Tibial nerve (tissue), 4 donors: ENCODE results near the gene DHX58. TPM values are rescaled to one million over a fixed set of nuclear protein-coding genes. Genes with fewer than 3 reads are reported as not detected.
A peak's percentile ranks its signal among the peaks of the same experiment; 100 is the strongest.

ENCODE experiments used
- DNase-seq, 2 donors: peaks; one replicate each; pipeline ENCODE4 v3.0.0-alpha.2; 2019; ENCODE audit warnings: low spot score in 2 of 2
- H3K27ac ChIP-seq, 4 donors: fragments of 200-600 bp; sonication (generic) in 3 of 4; one replicate each; pipeline ENCODE4 v1.5.1; 2017 to 2019; ENCODE audit warnings: mild to moderate bottlenecking in 1 of 4
- H3K27me3 ChIP-seq, 2 donors: fragments of 200-600 bp; sonication (generic) in 1 of 2; one replicate each; pipeline versions ENCODE4 v1.5.1 to v1.6.0; 2017 to 2019
- H3K36me3 ChIP-seq, 3 donors: fragments of 200-600 bp; sonication (generic); one replicate each; pipeline ENCODE4 v1.5.1; 2018 to 2019
- H3K4me1 ChIP-seq, 4 donors: fragments of 200-600 bp; sonication (generic) in 3 of 4; one replicate each; pipeline ENCODE4 v1.5.1; 2017 to 2019
- H3K4me3 ChIP-seq, 4 donors: fragments of 200-600 bp; sonication (generic) in 3 of 4; one replicate each; pipeline ENCODE4 v1.5.1; 2017 to 2019; ENCODE audit warnings: mild to moderate bottlenecking in 1 of 4, moderate library complexity in 1 of 4
- H3K9me3 ChIP-seq, 4 donors: fragments of 200-600 bp; sonication (generic) in 3 of 4; one replicate each; pipeline ENCODE4 v1.5.1; 2017 to 2019
- EP300 ChIP-seq, 2 donors: sonication (generic); formaldehyde crosslinking; IDR thresholded peaks; one replicate each; pipeline ENCODE4 v1.6.1; 2017; ENCODE audit warnings: antibody characterized with exemption in 2 of 2, mild to moderate bottlenecking in 1 of 2
- POLR2A ChIP-seq, 2 donors: fragments of 450-650 bp; IDR thresholded peaks; one replicate each; pipeline ENCODE4 v1.6.1; 2017; ENCODE audit warnings: antibody characterized with exemption in 2 of 2, mild to moderate bottlenecking in 2 of 2, moderate library complexity in 2 of 2
- WGBS, 2 donors: methylation state at CpG; one replicate each; pipeline ENCODE4 v1.1.5; 2018; 5-methylcytosine and 5-hydroxymethylcytosine counted together
- total RNA-seq, 4 donors: library from RNA; depleted of rRNA; stranded (reverse); fragments of >200 nt; gene quantifications; one replicate each; pipeline ENCODE4 v1.1.0, GENCODE V29; 2016
- TF ChIP-seq, protein P1 (sequence below), 5 experiments: fragments of 200-600 bp in 3 of 5; fragments of 450-650 bp in 2 of 5; sonication (generic) in 3 of 5; IDR thresholded peaks; one replicate each; pipeline ENCODE4 v1.5.1; 2016 to 2019; ENCODE audit warnings: antibody characterized with exemption in 5 of 5, mild to moderate bottlenecking in 3 of 5, moderate library complexity in 2 of 5

The DHX58 gene
- total RNA-seq, 4 donors from 2014 or later, result 15.9 to 29.4 (median 21.7) TPM

DNA sequence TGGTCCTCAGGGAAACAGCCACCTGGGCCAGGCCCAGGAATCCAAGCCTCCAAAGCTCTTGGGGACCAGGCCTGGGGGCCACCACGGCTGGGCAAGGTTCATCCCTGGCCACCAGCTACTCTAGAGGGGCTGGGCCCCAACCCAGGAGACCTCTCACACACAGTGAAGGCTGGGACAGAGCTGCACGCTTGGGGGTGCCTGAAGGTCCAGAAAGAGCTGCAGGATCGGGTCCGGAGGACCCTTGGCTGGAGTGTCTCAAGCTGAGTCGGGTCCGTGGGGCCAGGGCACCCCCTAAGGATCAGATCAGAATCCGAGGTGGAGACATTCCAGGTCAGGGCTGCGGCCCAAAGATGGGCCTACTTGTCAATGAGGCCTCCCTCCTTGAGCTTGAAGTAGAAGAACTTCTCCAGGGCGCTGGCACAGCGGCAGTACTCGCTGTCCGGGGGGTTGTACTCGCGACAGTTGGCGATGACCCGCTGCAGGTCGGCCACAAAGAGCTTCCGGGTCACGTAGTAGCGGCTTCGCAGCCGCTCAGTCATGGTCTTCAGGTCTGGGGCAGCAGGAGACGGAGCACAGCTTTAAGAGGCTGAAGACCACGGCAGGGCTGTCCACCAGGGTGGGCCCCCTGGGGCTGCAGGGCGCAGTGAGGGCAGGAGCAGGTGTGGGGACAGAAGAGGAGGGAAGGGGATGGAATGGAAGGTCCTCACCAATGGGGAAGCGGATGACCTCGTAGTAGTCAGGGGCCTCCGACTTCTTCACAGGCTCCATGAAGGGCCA lies 967 bp upstream of the DHX58 start:
- peaks cover 0 to 68% (median 0%) of the 10 kb centered on the region in 3 donors for H3K36me3 ChIP-seq

DNA sequence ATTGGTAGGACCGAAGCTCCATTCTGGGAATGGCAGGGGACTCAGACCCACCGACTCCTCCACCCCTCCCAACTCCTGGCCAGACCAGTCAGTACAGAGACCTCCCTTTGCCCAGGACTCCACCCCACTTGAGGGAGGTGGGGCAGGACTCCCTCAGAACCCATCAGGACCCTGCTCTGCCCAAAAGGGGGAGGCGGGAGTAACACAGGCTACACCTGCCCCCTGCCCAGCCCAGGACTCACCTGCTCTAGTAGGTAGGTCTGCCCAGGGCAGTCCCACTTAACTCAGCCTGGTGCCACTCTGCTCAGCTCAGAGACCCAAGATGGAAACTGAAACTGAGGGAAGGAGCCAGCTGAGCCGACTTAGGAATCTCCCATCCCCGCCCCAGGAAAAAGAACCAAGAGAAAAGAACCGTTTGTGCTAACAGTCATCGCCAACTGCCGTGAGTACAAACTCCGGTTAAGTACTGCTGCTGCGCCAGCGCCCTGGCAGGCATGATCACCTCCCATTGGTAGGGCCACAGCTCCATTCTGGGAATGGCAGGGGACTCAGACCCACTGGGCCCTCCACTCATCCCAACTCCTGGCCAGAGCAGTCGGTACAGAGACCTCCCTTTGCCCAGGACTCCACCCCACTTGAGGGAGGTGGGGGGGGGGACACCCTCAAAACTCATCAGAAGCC lies 503 bp downstream of the DHX58 start:
- H3K4me3 ChIP-seq, result peak overlapping the region; percentile 40 to 72 (median 66)
- H3K27me3 ChIP-seq, result no peaks in the 10 kb centered on the region
- WGBS, 2 donors, result 3 to 9% methylated on average over 9 to 11 of the region's 12 CpGs
- no peaks in the 10 kb centered on the region for H3K9me3 ChIP-seq
- H3K4me1 ChIP-seq, result peaks cover 0 to 50% (median 20%) of the 10 kb centered on the region in 4 donors
- TF ChIP-seq POLR2A (IDR thresholded peaks at IDR 0.05), result no peak
- TF ChIP-seq, protein P1, sequence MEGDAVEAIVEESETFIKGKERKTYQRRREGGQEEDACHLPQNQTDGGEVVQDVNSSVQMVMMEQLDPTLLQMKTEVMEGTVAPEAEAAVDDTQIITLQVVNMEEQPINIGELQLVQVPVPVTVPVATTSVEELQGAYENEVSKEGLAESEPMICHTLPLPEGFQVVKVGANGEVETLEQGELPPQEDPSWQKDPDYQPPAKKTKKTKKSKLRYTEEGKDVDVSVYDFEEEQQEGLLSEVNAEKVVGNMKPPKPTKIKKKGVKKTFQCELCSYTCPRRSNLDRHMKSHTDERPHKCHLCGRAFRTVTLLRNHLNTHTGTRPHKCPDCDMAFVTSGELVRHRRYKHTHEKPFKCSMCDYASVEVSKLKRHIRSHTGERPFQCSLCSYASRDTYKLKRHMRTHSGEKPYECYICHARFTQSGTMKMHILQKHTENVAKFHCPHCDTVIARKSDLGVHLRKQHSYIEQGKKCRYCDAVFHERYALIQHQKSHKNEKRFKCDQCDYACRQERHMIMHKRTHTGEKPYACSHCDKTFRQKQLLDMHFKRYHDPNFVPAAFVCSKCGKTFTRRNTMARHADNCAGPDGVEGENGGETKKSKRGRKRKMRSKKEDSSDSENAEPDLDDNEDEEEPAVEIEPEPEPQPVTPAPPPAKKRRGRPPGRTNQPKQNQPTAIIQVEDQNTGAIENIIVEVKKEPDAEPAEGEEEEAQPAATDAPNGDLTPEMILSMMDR (IDR thresholded peaks at IDR 0.05), result no peak
- no peak for TF ChIP-seq EP300 (IDR thresholded peaks at IDR 0.05)
- DNase-seq, result no peak
- H3K36me3 ChIP-seq, result peaks cover 0 to 64% (median 0%) of the 10 kb centered on the region in 3 donors
- peak overlapping the region; percentile 64 to 95 (median 94) for H3K27ac ChIP-seq

More for the DNA sequence above, 967 bp upstream of the DHX58 start:
- no peak for DNase-seq
- TF ChIP-seq, protein P1 (IDR thresholded peaks at IDR 0.05), result no peak
- TF ChIP-seq EP300 (IDR thresholded peaks at IDR 0.05), result no peak
- TF ChIP-seq POLR2A (IDR thresholded peaks at IDR 0.05), result no peak
- Histone ChIP-seq H3K27me3 (no peaks in the 10 kb centered on the region), H3K27ac (peak overlapping the region; percentile 64 to 95 (median 94)), H3K9me3 (no peaks in the 10 kb centered on the region), H3K4me1 (peaks cover 0 to 38% (median 20%) of the 10 kb centered on the region in 4 donors), H3K4me3 (no peak overlapping the region)
- 84 to 85% methylated on average over 27 to 28 of the region's 28 CpGs for WGBS, 2 donors

DNA sequence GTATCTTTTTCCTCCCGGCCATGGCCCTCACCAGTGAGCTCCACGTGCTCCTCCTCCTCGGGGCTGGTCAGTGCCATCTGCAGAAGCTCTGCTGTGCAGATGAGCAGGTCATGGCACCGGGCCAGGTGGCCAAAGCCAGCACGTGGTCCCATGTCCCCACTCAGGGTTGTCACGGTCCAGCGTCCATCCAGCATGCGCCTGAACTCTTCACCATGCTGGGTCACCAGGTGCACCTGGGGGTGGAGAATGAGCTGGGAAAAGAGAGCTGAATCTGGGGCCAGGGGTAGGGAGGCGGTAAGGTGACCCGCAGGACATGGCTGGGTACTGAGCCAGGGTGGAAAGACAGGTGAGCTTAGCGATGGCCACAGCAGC lies 1.3 kb downstream of the DHX58 start:
- peak overlapping the region in 2 of 4 donors; percentile 63 to 72 for H3K4me3 ChIP-seq
- WGBS, 2 donors, result 87 to 90% methylated on average over 10 to 11 of the region's 11 CpGs
- no peak for DNase-seq

DNA sequence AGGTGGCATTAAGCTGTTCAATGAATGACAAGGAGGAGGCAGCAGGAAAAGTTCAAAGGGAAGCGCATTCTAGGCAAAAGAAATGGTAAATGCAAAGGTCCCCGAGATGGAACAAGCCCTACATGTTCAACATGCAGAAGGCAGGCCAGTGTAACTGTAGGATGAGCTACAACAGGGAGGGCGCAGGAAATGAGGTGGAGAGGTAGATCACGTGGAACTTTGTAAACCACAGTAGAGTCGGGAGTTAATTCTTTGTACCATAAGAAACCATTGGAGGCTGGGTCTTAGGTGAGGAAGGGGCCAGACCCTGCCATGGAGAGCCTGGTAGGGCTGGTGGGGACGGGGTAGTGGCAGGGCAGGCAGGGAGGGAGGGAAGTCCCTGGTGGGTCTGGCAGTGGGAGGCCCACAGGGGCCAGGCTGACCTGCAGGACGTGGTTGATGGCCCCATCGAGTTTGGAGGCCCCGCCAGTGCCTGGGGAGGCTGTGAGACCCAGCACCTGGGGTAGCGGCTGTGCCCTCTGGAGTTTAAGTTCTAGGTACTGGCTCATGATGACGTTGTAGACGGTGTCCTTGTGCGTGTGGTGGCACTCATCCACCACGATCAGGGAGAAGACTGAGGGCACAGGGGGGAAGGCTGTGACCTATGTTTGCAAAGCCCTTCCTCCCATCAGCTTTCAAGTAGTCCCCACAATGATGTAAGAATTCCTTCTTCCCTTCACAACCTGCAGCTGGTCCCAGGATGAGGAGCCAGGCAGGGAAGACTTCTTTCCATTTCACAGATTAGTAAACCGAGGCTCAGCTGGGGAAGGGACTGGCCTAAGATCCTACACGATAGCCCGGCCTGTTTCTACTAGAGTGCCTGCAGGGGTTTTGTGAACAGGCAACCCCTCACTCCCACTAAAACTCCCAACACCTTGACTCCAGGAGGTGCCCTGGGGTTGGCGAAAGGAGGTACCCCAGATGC lies 1.9 kb downstream of the DHX58 start:
- peak overlapping the region in 2 of 4 donors; percentile 94 to 95 for H3K27ac ChIP-seq

More for the DNA sequence above, 1.3 kb downstream of the DHX58 start:
- H3K9me3 ChIP-seq, result no peaks in the 10 kb centered on the region
- H3K27ac ChIP-seq, result peak overlapping the region; percentile 64 to 95 (median 94)
- H3K36me3 ChIP-seq, result peaks cover 0 to 56% (median 0%) of the 10 kb centered on the region in 3 donors
- no peaks in the 10 kb centered on the region for H3K27me3 ChIP-seq
- no peak for TF ChIP-seq POLR2A (IDR thresholded peaks at IDR 0.05)
- TF ChIP-seq EP300 (IDR thresholded peaks at IDR 0.05), result no peak
- TF ChIP-seq, protein P1 (IDR thresholded peaks at IDR 0.05), result no peak
- peaks cover 0 to 45% (median 20%) of the 10 kb centered on the region in 4 donors for H3K4me1 ChIP-seq

More for the DNA sequence above, 1.9 kb downstream of the DHX58 start:
- no peak overlapping the region for H3K4me3 ChIP-seq
- WGBS, 2 donors, result 85 to 94% methylated on average over 18 of the region's 18 CpGs
- H3K9me3 ChIP-seq, result no peaks in the 10 kb centered on the region
- no peaks in the 10 kb centered on the region for H3K27me3 ChIP-seq
- H3K4me1 ChIP-seq, result peaks cover 0 to 43% (median 20%) of the 10 kb centered on the region in 4 donors
- DNase-seq, result no peak
- TF ChIP-seq EP300 (IDR thresholded peaks at IDR 0.05) (no peak), POLR2A (IDR thresholded peaks at IDR 0.05) (no peak)
- TF ChIP-seq, protein P1 (IDR thresholded peaks at IDR 0.05), result no peak
- H3K36me3 ChIP-seq, result peaks cover 0 to 52% (median 0%) of the 10 kb centered on the region in 3 donors
